Liver (tissue), 3 donors: Measurements from ENCODE around the gene SLC16A7.

Experiments used
- CTCF ChIP-seq: fragments of 150-350 bp; IDR thresholded peaks from 2 replicates; pipeline ENCODE4 v1.5.1; 2017; ENCODE audit warnings: improper control_type of control experiment, low read depth, low read length; ENCODE audit not compliant: missing input control
- GABPA ChIP-seq, 2 donors: IDR thresholded peaks in 1 of 2; conservative IDR thresholded peaks in 1 of 2; 2 replicates each; pipeline ENCODE4 v1.6.1; 2016; ENCODE audit warnings: antibody characterized with exemption in 2 of 2, mild to moderate bottlenecking in 1 of 2, moderate library complexity in 1 of 2
- HNF4A ChIP-seq, 2 donors: conservative IDR thresholded peaks; 2 replicates each; pipeline ENCODE4 v1.6.1; 2016; ENCODE audit warnings: antibody characterized with exemption in 2 of 2, mild to moderate bottlenecking in 2 of 2
- JUND ChIP-seq, 2 donors: IDR thresholded peaks; 2 replicates each; pipeline ENCODE4 v1.6.1; 2016; ENCODE audit warnings: antibody characterized with exemption in 2 of 2
- MAX ChIP-seq: IDR thresholded peaks from 2 replicates; pipeline ENCODE4 v1.6.1; 2016; ENCODE audit warnings: antibody characterized with exemption
- RAD21 ChIP-seq, 2 donors: IDR thresholded peaks; 2 replicates each; pipeline ENCODE4 v1.6.1; 2016; ENCODE audit warnings: antibody characterized with exemption in 2 of 2, mild to moderate bottlenecking in 2 of 2
- REST ChIP-seq: IDR thresholded peaks from 2 replicates; pipeline ENCODE4 v1.6.1; 2016; ENCODE audit warnings: antibody characterized with exemption, mild to moderate bottlenecking
- RXRA ChIP-seq, 2 donors: IDR thresholded peaks; 2 replicates each; pipeline ENCODE4 v1.6.1; 2017 to 2018; ENCODE audit warnings: antibody characterized with exemption in 2 of 2, mild to moderate bottlenecking in 1 of 2
- SP1 ChIP-seq: IDR thresholded peaks from 2 replicates; pipeline ENCODE4 v1.6.1; 2018; ENCODE audit warnings: antibody characterized with exemption, mild to moderate bottlenecking
- TAF1 ChIP-seq: conservative IDR thresholded peaks from 2 replicates; pipeline ENCODE4 v1.6.1; 2016; ENCODE audit warnings: antibody characterized with exemption, mild to moderate bottlenecking
- YY1 ChIP-seq: IDR thresholded peaks from 2 replicates; pipeline ENCODE4 v1.6.1; 2016; ENCODE audit warnings: antibody characterized with exemption, mild to moderate bottlenecking
- ZBTB33 ChIP-seq: IDR thresholded peaks from 2 replicates; pipeline ENCODE4 v1.6.1; 2016; ENCODE audit warnings: antibody characterized with exemption
- donor health status: healthy.
- donor health status: healthy.

GRCh38 chr12:59780605-59781135 is 184.8 kb downstream of the SLC16A7 start:
- TF ChIP-seq RAD21 (IDR thresholded peaks at IDR 0.05), result peak; percentile 82 to 93
- TF ChIP-seq CTCF, result peak; percentile 45
- no peak for TF ChIP-seq YY1
- TF ChIP-seq REST, result no peak
- no peak for TF ChIP-seq TAF1
- no peak for TF ChIP-seq MAX
- TF ChIP-seq RXRA (IDR thresholded peaks at IDR 0.05), result no peak
- no peak for TF ChIP-seq GABPA (IDR thresholded peaks at IDR 0.05 in 1 of 2, conservative IDR thresholded peaks at IDR 0.05 in 1 of 2)
- no peak for TF ChIP-seq JUND (IDR thresholded peaks at IDR 0.05)
- TF ChIP-seq SP1, result no peak
- TF ChIP-seq HNF4A (conservative IDR thresholded peaks at IDR 0.05), result no peak
- TF ChIP-seq ZBTB33, result no peak
